T-cell (primary cell): ENCODE results near the gene STK32B. TPM values are rescaled to one million over a fixed set of nuclear protein-coding genes. Genes with fewer than 3 reads are reported as not detected.

ENCODE experiments used
- ATAC-seq, 4 experiments: fragments of 200-7000 bp in 3 of 4; fragments of 150-1000 bp in 1 of 4; cut with Tn5 transposase; replicated peaks in 1 of 4; 1 replicate in 3 of 4; 2 replicates in 1 of 4; pipeline ENCODE4 v1.10.0; 2021; ENCODE audit warnings: moderate library complexity in 3 of 4, mild to moderate bottlenecking in 2 of 4, moderate number of reproducible peaks in 1 of 4
- CTCF ChIA-PET, 2 donors: fragments of 300-600 bp; sonication (Branson Sonifier 250); formaldehyde crosslinking; loops; one replicate each; lab custom pipeline; 2022; ENCODE audit warnings: antibody characterized with exemption in 2 of 2; lab: Charles Lee
- POLR2A ChIA-PET, 2 donors: fragments of 300-600 bp; sonication (Branson Sonifier 250); formaldehyde crosslinking; loops; one replicate each; lab custom pipeline; 2022; ENCODE audit warnings: antibody characterized with exemption in 2 of 2; lab: Charles Lee
- DNase-seq, 35 experiments: peaks; one replicate each; pipeline versions ENCODE4 v3.0.0 to v3.0.0-alpha.2; 2013 to 2023
- H3K27ac ChIP-seq: one replicate; pipeline ENCODE4 v1.5.1; 2013; ENCODE audit warnings: low read length
- H3K27me3 ChIP-seq, 2 experiments: replicated peaks in 1 of 2; 1 replicate in 1 of 2; 2 replicates in 1 of 2; pipeline versions ENCODE4 v1.6.1 to v1.7.0; 2013; ENCODE audit warnings: low read length in 1 of 2, mixed read lengths in 1 of 2; ENCODE audit not compliant: control insufficient read depth in 2 of 2, insufficient read depth in 2 of 2; ENCODE audit errors: extremely low read depth in 1 of 2
- H3K36me3 ChIP-seq, 2 donors: 1 replicate in 1 of 2; 2 replicates in 1 of 2; pipeline versions ENCODE4 v1.6.1 to v1.7.0; 2013; ENCODE audit warnings: low read length in 1 of 2; ENCODE audit not compliant: control insufficient read depth in 2 of 2, insufficient read depth in 1 of 2; ENCODE audit errors: extremely low read depth in 1 of 2
- H3K4me1 ChIP-seq, 2 experiments: 1 replicate in 1 of 2; 2 replicates in 1 of 2; pipeline versions ENCODE4 v1.6.1 to v1.7.0; 2013; ENCODE audit warnings: low read length in 2 of 2, mixed read lengths in 1 of 2; ENCODE audit not compliant: insufficient read depth in 2 of 2, control insufficient read depth in 1 of 2; ENCODE audit errors: extremely low read depth in 1 of 2
- H3K4me3 ChIP-seq, 2 donors: 1 replicate in 1 of 2; 2 replicates in 1 of 2; pipeline versions ENCODE4 v1.5.1 to v1.7.0; 2013; ENCODE audit warnings: mild to moderate bottlenecking in 2 of 2, low read length in 1 of 2, moderate library complexity in 1 of 2; ENCODE audit not compliant: control insufficient read depth in 1 of 2; ENCODE audit errors: extremely low read depth in 1 of 2
- H3K9me3 ChIP-seq: 2 replicates; pipeline ENCODE4 v1.7.0; 2013
- H3K27ac Mint-ChIP-seq, 2 donors: one replicate each; pipeline ENCODE4 v1.8.0; 2020 to 2021; ENCODE audit warnings: mild to moderate bottlenecking in 2 of 2, mixed read lengths in 2 of 2
- H3K27me3 Mint-ChIP-seq, 2 donors: one replicate each; pipeline ENCODE4 v1.8.0; 2021 to 2022; ENCODE audit warnings: mixed read lengths in 2 of 2
- H3K36me3 Mint-ChIP-seq: one replicate; pipeline ENCODE4 v1.8.0; 2021; ENCODE audit warnings: mixed read lengths
- H3K4me1 Mint-ChIP-seq, 3 donors: one replicate each; pipeline ENCODE4 v1.8.0; 2020 to 2022; ENCODE audit warnings: mixed read lengths in 3 of 3, mild to moderate bottlenecking in 1 of 3
- H3K4me3 Mint-ChIP-seq, 3 donors: one replicate each; pipeline ENCODE4 v1.8.0; 2020 to 2022; ENCODE audit warnings: mild to moderate bottlenecking in 3 of 3, mixed read lengths in 3 of 3, moderate library complexity in 3 of 3
- H3K9me3 Mint-ChIP-seq, 3 donors: one replicate each; pipeline ENCODE4 v1.8.0; 2020 to 2022; ENCODE audit warnings: mixed read lengths in 3 of 3
- WGBS: methylation state at CpG from one replicate; pipeline ENCODE4 v1.1.5; 2013; ENCODE audit warnings: missing lambda C conversion rate; ENCODE audit not compliant: insufficient coverage; 5-methylcytosine and 5-hydroxymethylcytosine counted together
- total RNA-seq, 35 experiments: library from RNA in 6 of 35; stranded (reverse) in 6 of 35; fragments of 120-200 nt in 1 of 35; gene quantifications; one replicate each; pipeline versions ENCODE4 v1.2.1 to v1.2.4 and lab custom pipeline; 2013 to 2026

The STK32B gene
- total RNA-seq, 5 donors from 2014 or later (not counting 1 experiment from before 2014, with no cell fraction given): 0.12 to 0.20 (median 0.15) TPM; not detected in 2

DNA sequence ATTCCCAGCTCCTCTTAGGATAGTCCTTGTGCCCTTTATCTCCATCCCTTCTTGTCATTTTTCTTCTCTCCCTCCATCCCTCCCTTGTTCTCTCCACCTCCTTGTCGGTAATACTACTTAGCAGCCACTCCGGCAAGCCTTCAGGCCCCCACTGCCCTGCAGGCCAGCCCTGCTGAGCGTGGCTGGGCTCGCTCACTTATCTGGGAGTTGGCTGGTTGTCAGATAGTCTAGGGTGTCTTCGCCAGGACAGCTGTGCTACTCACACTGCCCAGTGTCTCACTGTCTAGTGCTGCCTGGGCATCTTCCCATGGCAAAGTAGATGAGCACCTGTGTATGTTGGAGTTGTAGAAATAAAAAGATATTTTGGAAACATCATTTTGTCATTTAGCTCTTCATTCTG, 75.0 kb downstream of the STK32B start:
- peaks cover 2 to 13% of the 10 kb centered on the region in 2 donors for H3K27me3 Mint-ChIP-seq
- no peaks in the 10 kb centered on the region for H3K9me3 ChIP-seq
- CTCF ChIA-PET: no interaction called here
- H3K36me3 Mint-ChIP-seq: no peaks in the 10 kb centered on the region
- peaks cover 0 to 3% (median 1%) of the 10 kb centered on the region in 3 donors for H3K9me3 Mint-ChIP-seq
- DNase-seq (no peak), ATAC-seq (no peak)
- no peak overlapping the region for H3K27ac ChIP-seq
- no peaks in the 10 kb centered on the region for H3K36me3 ChIP-seq
- no peak overlapping the region for H3K27ac Mint-ChIP-seq
- H3K4me1 Mint-ChIP-seq: no peaks in the 10 kb centered on the region
- POLR2A ChIA-PET: no interaction called here
- peaks cover 0 to 7% of the 10 kb centered on the region in 2 experiments for H3K27me3 ChIP-seq
- WGBS: no CpG with 5 or more reads among the region's 5 CpGs
- no peak overlapping the region for H3K4me3 Mint-ChIP-seq
- no peaks in the 10 kb centered on the region for H3K4me1 ChIP-seq
- H3K4me3 ChIP-seq: no peak overlapping the region

DNA sequence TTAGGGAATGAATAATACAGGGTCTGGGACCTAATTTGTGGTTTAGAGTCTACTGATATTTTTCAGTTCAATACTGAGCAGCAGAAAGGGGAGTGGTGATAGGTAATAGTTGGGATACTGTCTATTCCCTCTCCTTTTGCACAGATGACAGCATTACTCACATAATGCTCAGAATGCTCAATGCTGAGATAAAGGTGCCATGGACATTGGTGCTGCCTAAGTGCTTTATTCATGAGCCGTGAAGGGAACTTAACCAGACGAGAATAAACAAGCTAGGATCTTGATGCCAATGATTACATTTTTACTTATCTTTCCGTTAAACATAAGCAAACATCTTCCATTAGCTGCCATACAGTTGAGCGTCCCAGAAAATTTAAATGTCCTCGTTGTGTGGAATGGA, 75.6 kb downstream of the STK32B start:
- H3K9me3 ChIP-seq: no peaks in the 10 kb centered on the region
- POLR2A ChIA-PET: no interaction called here
- H3K27ac ChIP-seq: no peak overlapping the region
- Mint-ChIP-seq H3K4me1 (no peaks in the 10 kb centered on the region), H3K4me3 (no peak overlapping the region), H3K27ac (no peak overlapping the region), H3K36me3 (no peaks in the 10 kb centered on the region), H3K9me3 (peaks cover 0 to 9% (median 8%) of the 10 kb centered on the region in 3 donors), H3K27me3 (peaks cover 2 to 18% of the 10 kb centered on the region in 2 donors)
- ATAC-seq: no peak
- no peak for DNase-seq
- peaks cover 0 to 7% of the 10 kb centered on the region in 2 experiments for H3K27me3 ChIP-seq
- CTCF ChIA-PET: no interaction called here
- no peaks in the 10 kb centered on the region for H3K4me1 ChIP-seq
- H3K36me3 ChIP-seq: no peaks in the 10 kb centered on the region
- no peak overlapping the region for H3K4me3 ChIP-seq
- WGBS: 90% methylated on average over 2 of the region's 5 CpGs

DNA sequence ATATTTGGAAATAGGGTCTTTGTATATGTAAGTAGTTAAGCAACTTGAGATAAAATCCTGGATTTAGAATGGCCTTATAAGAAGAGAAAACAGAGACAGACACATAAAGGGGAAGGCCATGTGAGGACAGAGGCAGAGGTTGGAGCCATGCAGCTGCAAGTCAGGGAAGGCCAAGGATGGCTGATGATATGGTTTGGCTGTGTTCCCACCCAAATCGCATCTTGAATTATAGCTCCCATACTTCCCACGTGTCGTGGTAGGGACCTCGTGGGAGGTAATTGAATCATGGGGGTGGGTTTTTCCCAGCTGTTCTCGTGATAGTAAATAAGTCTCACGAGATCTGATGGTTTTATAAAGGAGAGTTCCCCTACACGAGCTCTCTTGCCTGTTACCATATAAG, 76.3 kb downstream of the STK32B start:
- peaks cover 0 to 7% of the 10 kb centered on the region in 2 experiments for H3K27me3 ChIP-seq
- H3K27ac ChIP-seq: no peak overlapping the region
- no peaks in the 10 kb centered on the region for H3K36me3 ChIP-seq
- WGBS: no CpG with 5 or more reads among the region's 7 CpGs
- ChIA-PET POLR2A (no interaction called here), CTCF (no interaction called here)
- no peak overlapping the region for H3K4me3 ChIP-seq
- DNase-seq: no peak
- H3K9me3 Mint-ChIP-seq: peaks cover 0 to 12% (median 10%) of the 10 kb centered on the region in 3 donors
- no peak overlapping the region for H3K27ac Mint-ChIP-seq
- no peaks in the 10 kb centered on the region for H3K9me3 ChIP-seq
- no peaks in the 10 kb centered on the region for H3K4me1 Mint-ChIP-seq
- H3K36me3 Mint-ChIP-seq: no peaks in the 10 kb centered on the region
- H3K27me3 Mint-ChIP-seq: peaks cover 2 to 18% of the 10 kb centered on the region in 2 donors
- H3K4me1 ChIP-seq: no peaks in the 10 kb centered on the region
- ATAC-seq: no peak
- H3K4me3 Mint-ChIP-seq: no peak overlapping the region

DNA sequence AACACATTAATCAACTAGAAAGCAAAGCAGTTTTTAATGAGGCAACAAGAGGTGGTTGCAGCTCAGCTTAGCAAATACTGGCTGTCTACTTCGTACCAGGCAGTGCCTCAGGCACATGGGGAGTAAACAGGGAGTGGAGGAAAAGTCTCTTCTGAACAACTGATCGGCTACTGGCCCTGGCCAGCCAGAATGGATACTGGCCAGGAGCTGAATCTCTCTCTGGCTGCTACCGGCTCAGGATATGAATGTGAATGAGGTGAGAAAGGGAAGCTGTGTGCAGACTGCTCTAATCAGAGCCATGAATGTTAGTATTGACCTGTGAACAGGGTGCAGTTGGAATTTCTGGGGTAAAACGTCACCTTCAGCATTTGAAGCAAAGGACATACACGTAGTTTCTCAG, 77.3 kb downstream of the STK32B start:
- Mint-ChIP-seq H3K4me3 (no peak overlapping the region), H3K4me1 (no peaks in the 10 kb centered on the region), H3K27me3 (peaks cover 2 to 18% of the 10 kb centered on the region in 2 donors), H3K9me3 (peaks cover 0 to 12% (median 10%) of the 10 kb centered on the region in 3 donors), H3K27ac (no peak overlapping the region), H3K36me3 (no peaks in the 10 kb centered on the region)
- Histone ChIP-seq H3K27ac (no peak overlapping the region), H3K36me3 (no peaks in the 10 kb centered on the region), H3K27me3 (peaks cover 0 to 7% of the 10 kb centered on the region in 2 experiments), H3K9me3 (no peaks in the 10 kb centered on the region), H3K4me3 (no peak overlapping the region), H3K4me1 (no peaks in the 10 kb centered on the region)
- ChIA-PET CTCF (no interaction called here), POLR2A (no interaction called here)
- WGBS: 60% methylated on average over 5 of the region's 5 CpGs
- ATAC-seq (no peak), DNase-seq (no peak)

DNA sequence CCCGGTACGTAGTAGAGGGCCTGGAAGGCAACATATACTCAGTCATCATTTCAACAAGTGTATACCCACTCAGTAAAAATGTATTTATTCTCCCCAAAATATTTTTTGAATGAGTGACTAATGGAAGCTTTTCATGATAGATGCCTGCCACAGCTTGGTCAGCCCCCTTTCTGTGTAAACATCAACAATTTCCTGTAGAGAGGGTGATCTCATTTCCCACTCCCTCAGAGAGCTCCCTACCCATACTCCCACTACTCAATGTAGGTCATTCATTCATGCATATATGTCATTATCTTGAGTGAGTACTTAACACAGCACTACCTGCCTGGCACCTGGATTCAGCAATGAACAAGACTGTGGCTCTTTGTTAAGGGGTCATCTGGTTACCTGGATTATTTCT, 81.9 kb downstream of the STK32B start:
- peaks cover 0 to 10% of the 10 kb centered on the region in 2 donors for H3K27me3 Mint-ChIP-seq
- H3K4me3 Mint-ChIP-seq: no peak overlapping the region
- no peaks in the 10 kb centered on the region for H3K36me3 Mint-ChIP-seq
- Histone ChIP-seq H3K36me3 (no peaks in the 10 kb centered on the region), H3K9me3 (no peaks in the 10 kb centered on the region), H3K4me1 (no peaks in the 10 kb centered on the region), H3K27me3 (no peaks in the 10 kb centered on the region), H3K4me3 (no peak overlapping the region), H3K27ac (no peak overlapping the region)
- DNase-seq: no peak
- POLR2A ChIA-PET: no interaction called here
- H3K9me3 Mint-ChIP-seq: peaks cover 0 to 12% (median 10%) of the 10 kb centered on the region in 3 donors
- no CpG with 5 or more reads among the region's 2 CpGs for WGBS
- CTCF ChIA-PET: no interaction called here
- no peak overlapping the region for H3K27ac Mint-ChIP-seq
- no peak for ATAC-seq
- H3K4me1 Mint-ChIP-seq: no peaks in the 10 kb centered on the region

DNA sequence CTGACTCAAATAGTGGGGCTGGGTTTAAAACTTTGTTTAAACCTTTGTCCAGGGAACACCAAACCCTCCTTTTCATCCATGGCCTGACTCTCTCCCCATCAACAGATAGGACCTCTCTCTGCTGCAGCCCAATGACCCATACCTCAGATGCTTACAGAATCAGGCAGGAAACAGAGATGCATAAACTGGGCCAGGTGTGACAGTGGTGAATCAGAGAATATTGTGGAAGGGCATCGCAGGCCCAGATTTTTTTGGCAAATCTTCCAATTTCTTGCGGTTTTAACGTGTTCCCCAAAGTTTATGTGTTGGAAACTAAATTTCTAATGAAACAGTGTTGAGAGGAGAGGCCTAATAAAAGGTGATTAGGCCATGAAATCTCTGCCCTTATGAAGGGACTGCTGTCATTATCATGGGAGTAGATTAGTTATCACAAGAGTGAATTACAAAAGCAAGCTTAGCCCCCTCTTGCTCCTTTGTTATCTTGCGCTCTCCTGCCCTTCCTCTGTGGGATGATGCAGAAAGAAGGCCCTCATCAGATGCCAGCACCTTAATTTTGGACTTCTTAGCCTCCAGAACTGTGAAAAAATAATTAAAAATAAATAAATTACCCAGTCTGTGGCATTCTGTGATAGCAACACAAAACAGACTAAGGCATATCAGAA, 82.8 kb downstream of the STK32B start:
- H3K27ac ChIP-seq: no peak overlapping the region
- no peaks in the 10 kb centered on the region for H3K4me1 ChIP-seq
- 100% methylated on average over 1 of the region's 4 CpGs for WGBS
- H3K36me3 ChIP-seq: no peaks in the 10 kb centered on the region
- Mint-ChIP-seq H3K36me3 (no peaks in the 10 kb centered on the region), H3K4me1 (no peaks in the 10 kb centered on the region), H3K4me3 (no peak overlapping the region), H3K27me3 (peaks cover 3 to 5% of the 10 kb centered on the region in 2 donors), H3K9me3 (peaks cover 0 to 12% (median 10%) of the 10 kb centered on the region in 3 donors), H3K27ac (no peak overlapping the region)
- ChIA-PET POLR2A (no interaction called here), CTCF (no interaction called here)
- no peaks in the 10 kb centered on the region for H3K9me3 ChIP-seq
- H3K27me3 ChIP-seq: no peaks in the 10 kb centered on the region
- no peak for ATAC-seq
- H3K4me3 ChIP-seq: no peak overlapping the region
- no peak for DNase-seq
